Kidney tubule cell (primary cell): ENCODE data around the gene ZFP28.

ENCODE experiments used
- DNase-seq: peaks from one replicate; pipeline ENCODE4 v3.0.0-alpha.2; 2018; ENCODE audit warnings: low spot score

ZFP28 gene

DNA sequence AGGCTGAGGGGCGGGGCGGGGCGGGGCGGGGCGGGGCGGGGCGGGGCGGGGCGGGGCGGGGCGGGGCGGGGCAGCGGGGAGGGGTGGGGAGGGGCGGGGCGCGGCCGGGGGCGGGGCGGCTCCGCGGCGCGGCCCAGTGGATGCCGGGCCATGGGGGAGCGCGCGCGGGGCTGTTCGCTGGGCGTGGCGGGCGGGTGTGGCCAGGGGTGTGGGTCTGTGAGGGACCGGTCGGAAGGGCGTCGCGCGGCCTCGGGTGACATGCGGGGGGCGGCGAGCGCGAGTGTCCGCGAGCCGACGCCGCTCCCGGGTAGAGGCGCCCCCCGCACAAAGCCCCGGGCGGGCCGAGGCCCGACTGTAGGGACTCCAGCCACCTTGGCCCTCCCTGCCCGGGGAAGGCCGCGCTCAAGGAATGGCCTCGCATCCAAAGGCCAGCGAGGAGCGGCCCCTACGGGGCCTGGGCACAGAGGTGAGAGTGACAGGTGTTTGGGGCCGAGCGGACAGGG, at the start of gene ZFP28:
Gene ZFP28 (plus strand): TSS at position 188 of the 503 bp plus-strand sequence. CDS start 71 bp downstream, at position 259.
- DNase-seq = no peak

DNA sequence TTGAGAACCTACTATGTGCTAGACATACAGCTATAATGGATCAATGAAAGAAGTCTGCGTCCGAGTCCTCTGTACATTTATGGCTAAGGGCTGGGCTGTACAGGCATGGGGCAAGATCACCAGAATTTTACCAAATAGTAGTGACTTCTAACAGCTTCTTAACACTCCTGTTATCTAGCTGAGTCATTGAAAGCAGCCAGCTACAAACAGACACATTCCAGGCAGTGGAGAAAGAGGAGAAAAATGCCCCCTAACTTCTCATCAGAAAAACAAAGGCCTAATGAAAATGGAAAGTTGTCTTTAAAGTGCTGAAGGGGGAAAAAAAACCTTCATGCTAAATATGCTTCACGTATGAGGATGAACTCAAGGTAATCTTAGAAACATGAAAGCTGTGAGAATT, 47.3 kb upstream of the ZFP28 start:
- no peak for DNase-seq

DNA sequence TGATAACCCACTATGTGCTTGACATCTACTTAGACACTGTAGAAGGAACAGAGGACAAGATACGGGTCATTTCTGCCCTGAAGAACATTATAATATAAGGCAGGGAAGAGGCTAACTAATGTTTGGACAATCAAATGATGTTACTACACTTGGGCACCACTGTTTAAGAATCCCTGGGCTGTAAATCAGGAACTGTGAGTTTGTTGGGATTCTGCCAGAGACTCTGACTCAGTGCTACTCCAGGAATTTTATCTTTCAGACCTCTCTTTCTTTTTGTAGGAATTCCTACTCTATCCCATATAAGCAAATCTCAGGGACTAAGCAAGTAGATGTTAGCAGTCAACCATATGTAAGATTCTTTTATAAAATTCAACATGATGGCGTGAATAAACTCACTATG, 34.2 kb upstream of the ZFP28 start:
- DNase-seq = peak; percentile 18

DNA sequence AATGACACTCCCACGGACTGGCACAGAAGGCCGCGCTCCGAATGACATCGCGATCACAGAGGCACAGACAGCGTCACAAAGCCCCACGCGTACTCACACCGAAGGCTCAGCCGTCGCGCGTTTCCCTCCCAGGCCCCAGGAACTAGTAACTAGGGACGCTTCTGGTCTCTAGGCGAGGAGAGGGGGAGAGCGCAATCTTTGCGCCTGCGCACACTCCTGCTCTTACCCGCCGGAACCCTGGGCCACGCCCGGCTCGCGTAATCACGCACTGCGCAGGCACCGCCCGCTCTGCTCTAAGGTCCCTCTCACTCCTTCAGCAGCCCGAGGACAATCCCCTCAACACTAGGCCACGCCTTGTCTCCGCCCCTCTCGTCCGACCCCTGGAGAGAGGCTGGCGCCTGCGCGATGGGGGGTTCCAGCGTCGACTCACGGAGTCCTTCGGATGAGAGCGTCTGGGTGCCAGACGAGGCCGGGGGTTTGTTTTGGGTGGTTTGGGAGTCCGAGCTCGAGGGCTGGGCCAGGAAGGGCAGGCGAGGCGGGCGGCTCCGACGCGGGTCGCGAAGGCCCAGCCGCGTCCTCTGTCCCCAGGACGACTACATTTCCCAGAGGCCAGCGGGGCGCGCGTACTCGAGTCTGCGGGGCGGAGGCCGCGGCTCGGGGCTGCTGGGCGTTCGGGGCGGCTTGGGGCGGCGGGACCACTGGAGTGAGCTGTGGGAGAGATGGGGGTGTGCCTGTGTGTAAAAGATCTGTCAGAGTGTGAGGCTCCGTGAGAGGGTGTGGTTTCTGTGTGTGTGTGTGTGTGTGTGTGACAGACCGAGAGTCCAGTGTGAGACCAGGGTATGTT, 31.1 kb upstream of the ZFP28 start, which contains the start of gene ZNF471:
Gene ZNF471 (plus strand): TSS at position 410 of the 844 bp plus-strand sequence. CDS start 3,717 bp downstream, outside the sequence.
- DNase-seq = peak; percentile 98

- peak; percentile 6 for DNase-seq
Observed at GRCh38 chr19:56508290-56508778, 30.4 kb upstream of the ZFP28 start.

DNA sequence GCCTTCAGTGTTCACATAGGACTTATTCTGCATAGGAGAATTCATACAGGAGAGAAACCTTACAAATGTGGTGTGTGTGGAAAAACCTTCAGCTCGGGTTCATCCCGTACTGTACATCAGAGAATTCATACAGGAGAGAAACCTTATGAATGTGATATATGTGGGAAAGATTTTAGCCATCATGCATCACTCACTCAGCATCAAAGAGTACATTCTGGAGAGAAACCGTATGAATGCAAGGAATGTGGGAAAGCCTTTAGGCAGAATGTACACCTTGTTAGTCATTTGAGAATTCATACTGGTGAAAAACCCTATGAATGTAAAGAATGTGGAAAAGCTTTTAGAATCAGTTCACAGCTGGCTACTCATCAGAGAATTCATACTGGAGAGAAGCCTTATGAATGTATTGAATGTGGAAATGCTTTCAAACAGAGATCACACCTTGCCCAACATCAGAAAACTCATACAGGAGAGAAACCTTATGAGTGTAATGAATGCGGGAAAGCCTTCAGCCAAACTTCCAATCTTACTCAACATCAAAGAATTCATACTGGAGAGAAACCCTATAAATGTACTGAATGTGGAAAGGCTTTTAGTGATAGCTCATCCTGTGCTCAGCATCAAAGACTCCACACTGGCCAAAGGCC, 13.4 kb upstream of the ZFP28 start:
- no peak for DNase-seq

- no peak for DNase-seq
Observed at GRCh38 chr19:56537442-56537841, 1.3 kb upstream of the ZFP28 start.

DNA sequence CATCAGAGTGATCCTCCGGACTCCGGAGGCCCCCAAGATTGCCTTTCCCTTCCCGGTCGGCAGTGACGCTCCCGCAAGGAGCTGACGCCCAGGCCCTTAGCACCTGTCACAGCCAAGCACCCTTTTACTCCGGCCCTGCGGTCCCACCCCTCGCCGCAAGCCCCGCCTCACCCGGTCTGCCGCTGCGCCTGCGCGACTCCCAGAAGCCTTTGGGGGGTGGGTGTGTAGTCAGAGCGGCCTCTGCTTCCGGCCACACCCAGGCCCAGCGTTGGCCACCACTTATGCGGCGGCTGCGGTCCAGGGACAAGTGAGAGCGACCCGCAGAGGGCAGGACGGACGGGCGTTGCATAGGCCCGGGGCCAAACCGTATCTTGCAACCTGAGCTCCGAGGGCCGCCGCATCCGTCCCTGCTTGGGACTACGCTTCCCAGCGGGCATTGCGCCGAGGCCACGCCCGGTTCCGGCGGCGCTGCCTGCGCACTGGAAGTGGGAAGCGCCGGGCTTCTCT, 441 bp upstream of the ZFP28 start:
- peak; percentile 90 for DNase-seq

- DNase-seq = no peak
Observed at GRCh38 chr19:56543776-56544175, 5.0 kb downstream of the ZFP28 start.

GRCh38 chr19:56547535-56547934, 8.8 kb downstream of the ZFP28 start:
- DNase-seq = no peak

DNA sequence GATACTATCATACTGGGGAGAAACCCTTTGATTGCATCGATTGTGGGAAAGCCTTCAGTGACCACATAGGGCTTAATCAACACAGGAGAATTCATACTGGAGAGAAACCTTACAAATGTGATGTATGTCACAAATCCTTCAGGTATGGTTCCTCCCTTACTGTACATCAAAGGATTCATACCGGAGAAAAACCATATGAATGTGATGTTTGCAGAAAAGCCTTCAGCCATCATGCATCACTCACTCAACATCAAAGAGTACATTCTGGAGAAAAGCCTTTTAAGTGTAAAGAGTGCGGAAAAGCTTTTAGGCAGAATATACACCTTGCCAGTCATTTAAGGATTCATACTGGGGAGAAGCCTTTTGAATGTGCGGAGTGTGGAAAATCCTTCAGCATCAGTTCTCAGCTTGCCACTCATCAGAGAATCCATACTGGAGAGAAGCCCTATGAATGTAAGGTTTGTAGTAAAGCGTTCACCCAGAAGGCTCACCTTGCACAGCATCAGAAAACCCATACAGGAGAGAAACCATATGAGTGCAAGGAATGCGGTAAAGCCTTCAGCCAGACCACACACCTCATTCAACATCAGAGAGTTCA, 15.6 kb downstream of the ZFP28 start:
- no peak for DNase-seq

DNA sequence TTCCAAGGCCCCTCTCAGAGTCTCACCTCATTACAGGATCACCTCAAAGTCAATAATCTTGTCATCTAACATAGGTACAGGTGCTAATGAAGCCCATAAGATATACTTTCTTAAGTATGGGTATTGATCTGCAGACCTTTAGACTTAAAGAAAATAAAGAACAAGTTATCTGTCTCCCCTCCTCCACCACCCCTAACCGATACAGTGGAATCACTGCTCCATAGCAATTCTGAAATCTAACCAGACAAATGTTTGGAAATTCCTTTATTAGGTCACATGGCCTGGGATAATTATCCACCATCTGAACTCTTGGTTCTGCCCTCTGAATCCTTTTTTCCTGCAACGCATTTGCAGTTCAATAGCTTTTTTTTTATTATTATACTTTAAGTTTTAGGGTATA, 24.0 kb downstream of the ZFP28 start:
- no peak for DNase-seq

DNA sequence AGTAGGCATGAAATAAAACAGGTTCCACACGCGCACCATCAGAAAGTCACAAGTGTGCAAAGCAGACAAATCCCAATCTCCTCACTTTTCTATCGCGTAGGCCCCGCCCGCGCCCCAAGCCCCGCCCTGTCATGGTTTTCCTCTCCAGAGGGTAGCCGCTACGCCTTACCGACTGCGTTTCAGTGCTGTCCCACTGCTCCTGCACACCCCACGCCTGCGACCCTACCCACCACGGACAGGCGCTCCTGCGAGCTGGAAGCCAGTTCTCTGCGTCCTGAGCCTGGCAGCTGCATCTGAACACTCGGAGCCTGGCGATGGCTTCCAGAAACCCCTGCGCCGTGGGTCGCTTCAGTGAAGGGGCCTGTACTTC, 28.1 kb downstream of the ZFP28 start:
- no peak for DNase-seq

DNA sequence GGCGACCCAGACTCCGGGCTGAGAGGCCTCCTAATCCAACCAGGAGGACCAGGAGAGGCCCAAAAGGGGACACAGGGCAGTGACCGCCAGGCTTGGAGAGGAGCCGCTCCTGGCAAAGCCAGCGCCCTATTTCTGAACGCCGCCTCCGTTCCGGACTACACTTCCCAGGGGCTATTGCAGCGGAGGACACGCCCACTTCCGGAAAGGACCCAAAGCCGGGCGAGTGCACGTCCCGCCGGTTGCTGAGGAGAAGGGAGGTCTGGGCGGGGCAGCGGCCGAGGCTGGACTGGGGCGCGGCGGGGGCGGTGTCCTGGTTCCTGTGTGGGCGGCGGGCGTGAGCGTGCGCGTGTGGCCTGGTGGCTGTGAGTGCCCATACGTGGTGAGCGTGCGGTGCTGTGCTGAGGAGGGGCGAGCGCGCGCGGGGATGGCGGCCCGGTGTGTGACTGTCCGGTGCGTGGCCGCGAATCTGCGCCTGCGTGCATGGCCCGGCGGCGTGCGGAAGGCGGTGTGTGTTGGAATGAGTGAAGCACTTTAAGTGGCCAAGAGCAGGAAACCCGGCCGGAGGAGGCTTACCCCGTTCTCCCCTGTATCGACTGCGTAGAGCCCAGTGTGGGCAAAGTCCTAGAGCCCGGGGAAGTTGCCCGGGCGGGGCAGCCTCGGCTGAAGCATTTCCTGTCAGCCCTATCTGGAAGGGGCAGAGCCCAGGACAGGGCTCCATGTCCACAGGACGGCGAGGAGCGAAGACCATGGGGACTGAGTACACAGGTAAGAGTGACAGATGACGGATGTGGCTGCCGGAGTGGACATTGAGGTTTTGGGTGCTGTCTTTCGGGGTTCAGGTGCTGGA, 28.7 kb downstream of the ZFP28 start, which contains the start of gene ZNF470:
Gene ZNF470 (plus strand): TSS at position 195 of the 847 bp plus-strand sequence. CDS start 2,844 bp downstream, outside the sequence.
- DNase-seq = peak; percentile 93

GRCh38 chr19:56572589-56572988, 33.8 kb downstream of the ZFP28 start:
- DNase-seq = no peak

DNA sequence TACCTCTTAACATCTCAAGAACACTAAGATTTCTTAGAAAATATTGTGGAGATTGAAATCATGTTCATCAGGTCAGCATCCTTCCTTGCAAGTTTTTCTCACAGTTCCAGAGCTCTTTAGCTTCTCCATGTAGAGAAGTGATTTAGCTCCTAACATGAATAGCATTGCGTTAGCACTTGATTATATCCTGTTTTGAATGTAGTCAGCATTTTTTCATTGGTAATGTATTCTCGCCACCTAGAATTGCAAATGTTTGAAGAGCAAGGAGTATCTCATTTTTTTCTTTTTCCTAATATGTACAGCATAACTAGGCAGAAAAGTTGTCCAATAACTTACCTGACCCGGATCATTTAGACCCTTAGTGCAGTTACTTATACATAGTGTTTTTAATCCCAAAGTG, 35.2 kb downstream of the ZFP28 start:
- DNase-seq = no peak

GRCh38 chr19:56577719-56578602, 39.2 kb downstream of the ZFP28 start:
- DNase-seq = no peak

- DNase-seq = no peak
Observed at GRCh38 chr19:56594446-56594782, 55.7 kb downstream of the ZFP28 start.

- DNase-seq = peak; percentile 88
Observed at GRCh38 chr19:56594783-56595547, 56.2 kb downstream of the ZFP28 start, which contains the start of gene ZNF71. TSS of gene ZNF71 (plus strand) at chr19:56595302. CDS start at chr19:56601559, 6,257 bp downstream.

DNA sequence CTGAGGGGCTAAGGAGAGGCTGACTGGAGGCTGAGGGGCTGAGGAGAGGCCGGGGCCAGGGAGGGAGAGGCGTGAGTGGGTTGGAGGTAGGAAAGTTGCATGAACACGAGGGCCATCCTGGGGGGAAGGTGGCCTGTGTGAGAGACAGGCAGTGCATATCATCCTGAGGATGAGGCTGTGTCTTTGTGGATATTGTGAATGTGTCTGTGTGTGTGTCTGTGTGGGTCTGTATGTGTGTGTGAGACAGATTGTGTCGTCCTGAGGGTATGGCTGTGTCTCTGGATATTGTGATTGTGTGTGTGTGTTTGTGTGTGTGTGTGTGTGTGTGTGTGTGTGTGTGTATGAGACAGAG, 56.8 kb downstream of the ZFP28 start:
- DNase-seq = no peak
